Measurements from ENCODE around the gene SIPA1L3.

DNA sequence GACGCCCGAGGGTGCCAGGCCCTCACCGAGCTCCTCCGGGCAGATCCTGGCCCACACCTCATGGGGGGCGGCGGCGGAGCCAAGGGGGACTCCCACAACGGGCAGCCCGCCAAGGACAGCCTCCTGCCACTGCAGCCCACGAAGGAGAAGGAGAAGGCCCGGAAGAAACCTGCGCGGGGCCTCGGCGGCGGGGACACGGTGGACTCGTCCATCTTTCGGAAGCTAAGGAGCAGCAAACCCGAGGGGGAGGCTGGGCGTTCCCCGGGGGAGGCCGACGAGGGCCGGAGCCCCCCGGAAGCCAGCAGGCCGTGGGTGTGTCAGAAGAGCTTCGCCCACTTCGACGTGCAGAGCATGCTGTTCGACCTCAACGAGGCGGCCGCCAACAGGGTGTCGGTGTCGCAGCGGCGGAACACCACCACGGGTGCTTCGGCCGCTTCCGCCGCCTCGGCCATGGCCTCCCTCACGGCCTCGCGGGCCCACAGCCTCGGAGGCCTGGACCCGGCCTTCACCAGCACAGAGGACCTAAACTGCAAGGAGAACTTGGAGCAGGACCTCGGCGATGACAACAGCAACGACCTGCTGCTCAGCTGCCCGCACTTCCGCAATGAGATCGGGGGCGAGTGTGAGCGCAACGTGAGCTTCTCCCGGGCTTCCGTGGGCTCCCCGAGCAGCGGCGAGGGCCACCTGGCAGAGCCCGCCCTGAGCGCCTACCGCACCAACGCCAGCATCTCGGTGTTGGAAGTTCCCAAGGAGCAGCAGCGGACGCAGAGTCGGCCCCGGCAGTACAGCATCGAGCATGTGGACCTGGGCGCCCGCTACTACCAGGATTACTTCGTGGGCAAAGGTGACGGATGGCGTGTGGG is 175.5 kb downstream of the SIPA1L3 start:
- TF ChIP-seq, protein P1, sequence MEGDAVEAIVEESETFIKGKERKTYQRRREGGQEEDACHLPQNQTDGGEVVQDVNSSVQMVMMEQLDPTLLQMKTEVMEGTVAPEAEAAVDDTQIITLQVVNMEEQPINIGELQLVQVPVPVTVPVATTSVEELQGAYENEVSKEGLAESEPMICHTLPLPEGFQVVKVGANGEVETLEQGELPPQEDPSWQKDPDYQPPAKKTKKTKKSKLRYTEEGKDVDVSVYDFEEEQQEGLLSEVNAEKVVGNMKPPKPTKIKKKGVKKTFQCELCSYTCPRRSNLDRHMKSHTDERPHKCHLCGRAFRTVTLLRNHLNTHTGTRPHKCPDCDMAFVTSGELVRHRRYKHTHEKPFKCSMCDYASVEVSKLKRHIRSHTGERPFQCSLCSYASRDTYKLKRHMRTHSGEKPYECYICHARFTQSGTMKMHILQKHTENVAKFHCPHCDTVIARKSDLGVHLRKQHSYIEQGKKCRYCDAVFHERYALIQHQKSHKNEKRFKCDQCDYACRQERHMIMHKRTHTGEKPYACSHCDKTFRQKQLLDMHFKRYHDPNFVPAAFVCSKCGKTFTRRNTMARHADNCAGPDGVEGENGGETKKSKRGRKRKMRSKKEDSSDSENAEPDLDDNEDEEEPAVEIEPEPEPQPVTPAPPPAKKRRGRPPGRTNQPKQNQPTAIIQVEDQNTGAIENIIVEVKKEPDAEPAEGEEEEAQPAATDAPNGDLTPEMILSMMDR (IDR thresholded peaks at IDR 0.05), result no peak
- TF ChIP-seq POLR2A (IDR thresholded peaks at IDR 0.05), result no peak
